SK-N-SH treated with all-trans-retinoic acid at 6 μM for 48 hours (cell line): ENCODE data around the gene TNFRSF17.

Source experiments
- ATAC-seq: fragments of 200-7000 bp; cut with Tn5 transposase; 3 replicates; pipeline ENCODE4 v1.9.1; 2020; ENCODE audit warnings: mild to moderate bottlenecking, moderate library complexity
- ARNTL ChIP-seq: fragments of 450-650 bp; formaldehyde crosslinking; IDR thresholded peaks from 2 replicates; pipeline ENCODE4 v1.5.0; 2020; ENCODE audit warnings: low read depth, mild to moderate bottlenecking, moderate library complexity, borderline replicate concordance
- BACH2 ChIP-seq: fragments of 250-450 bp; sonication (Bioruptor Pico); IDR thresholded peaks from 2 replicates; pipeline ENCODE4 v1.9.0; 2021; ENCODE audit warnings: mild to moderate bottlenecking, borderline replicate concordance
- CSDC2 ChIP-seq: fragments of 250-450 bp; sonication (Bioruptor Pico); IDR thresholded peaks from 2 replicates; pipeline ENCODE4 v1.5.0; 2020; ENCODE audit warnings: mild to moderate bottlenecking, moderate library complexity
- ESRRG ChIP-seq: fragments of 250-450 bp; sonication (Bioruptor Pico); IDR thresholded peaks from 2 replicates; pipeline ENCODE4 v1.6.1; 2021; ENCODE audit warnings: mild to moderate bottlenecking
- GLIS3 ChIP-seq: fragments of 250-450 bp; sonication (Bioruptor Pico); IDR thresholded peaks from 2 replicates; pipeline ENCODE4 v1.5.0; 2020; ENCODE audit warnings: mild to moderate bottlenecking, moderate library complexity
- ISL1 ChIP-seq: fragments of 250-450 bp; sonication (Bioruptor Pico); IDR thresholded peaks from 2 replicates; pipeline ENCODE4 v2.1.2; 2022; ENCODE audit warnings: mild to moderate bottlenecking, moderate library complexity
- OSR1 ChIP-seq: fragments of 250-450 bp; sonication (Bioruptor Pico); IDR thresholded peaks from 2 replicates; pipeline ENCODE4 v1.8.0; 2022; ENCODE audit warnings: moderate library complexity, mild to moderate bottlenecking, inconsistent platforms
- PATZ1 ChIP-seq: fragments of 250-450 bp; sonication (Bioruptor Pico); IDR thresholded peaks from 2 replicates; pipeline ENCODE4 v1.8.0; 2020; ENCODE audit warnings: mild to moderate bottlenecking, moderate library complexity, borderline replicate concordance
- POU6F1 ChIP-seq: fragments of 250-450 bp; sonication (Bioruptor Pico); IDR thresholded peaks from 2 replicates; pipeline ENCODE4 v1.8.0; 2021; ENCODE audit warnings: low read depth, mild to moderate bottlenecking, moderate library complexity, borderline replicate concordance
- PPARA ChIP-seq: fragments of 250-450 bp; sonication (Bioruptor Pico); IDR thresholded peaks from 2 replicates; pipeline ENCODE4 v1.5.0; 2020; ENCODE audit warnings: mild to moderate bottlenecking, borderline replicate concordance
- RARB ChIP-seq: fragments of 250-450 bp; sonication (Bioruptor Pico); IDR thresholded peaks from 2 replicates; pipeline ENCODE4 v1.8.0; 2021; ENCODE audit warnings: mild to moderate bottlenecking, moderate library complexity
- SNAI2 ChIP-seq: fragments of 250-450 bp; sonication (Bioruptor Pico); IDR thresholded peaks from 2 replicates; pipeline ENCODE4 v1.5.0; 2020; ENCODE audit warnings: mild to moderate bottlenecking, moderate library complexity
- TCF4 ChIP-seq: fragments of 250-450 bp; sonication (Bioruptor Pico); IDR thresholded peaks from 2 replicates; pipeline ENCODE4 v1.8.0; 2021; ENCODE audit warnings: mild to moderate bottlenecking, moderate library complexity, borderline replicate concordance
- TOX ChIP-seq: fragments of 250-450 bp; sonication (Bioruptor Pico); IDR thresholded peaks from 2 replicates; pipeline ENCODE4 v1.8.0; 2021; ENCODE audit warnings: mild to moderate bottlenecking, moderate library complexity, borderline replicate concordance
- ZC3H10 ChIP-seq: fragments of 250-450 bp; sonication (Bioruptor Pico); IDR thresholded peaks from 2 replicates; pipeline ENCODE4 v1.5.1; 2021; ENCODE audit warnings: mild to moderate bottlenecking, moderate library complexity
- ZFP3 ChIP-seq: fragments of 250-450 bp; sonication (Bioruptor Pico); IDR thresholded peaks from 2 replicates; pipeline ENCODE4 v1.5.0; 2020; ENCODE audit warnings: mild to moderate bottlenecking, moderate library complexity
- ZFP30 ChIP-seq: fragments of 450-650 bp; formaldehyde crosslinking; IDR thresholded peaks from 2 replicates; pipeline ENCODE4 v1.5.0; 2022; ENCODE audit warnings: mild to moderate bottlenecking, moderate library complexity
- ZNF565 ChIP-seq: fragments of 450-650 bp; formaldehyde crosslinking; conservative IDR thresholded peaks from 2 replicates; pipeline ENCODE4 v1.5.0; 2020; ENCODE audit warnings: low read depth, mild to moderate bottlenecking, moderate library complexity
- ZNF70 ChIP-seq: fragments of 450-650 bp; formaldehyde crosslinking; IDR thresholded peaks from 2 replicates; pipeline ENCODE4 v1.5.0; 2020; ENCODE audit warnings: mild to moderate bottlenecking, moderate library complexity
- ZNF8 ChIP-seq: fragments of 450-650 bp; formaldehyde crosslinking; IDR thresholded peaks from 2 replicates; pipeline ENCODE4 v1.5.0; 2020; ENCODE audit warnings: mild to moderate bottlenecking, moderate library complexity
- TF ChIP-seq, protein P1 (sequence below): fragments of 250-450 bp; sonication (Bioruptor Pico); IDR thresholded peaks from 2 replicates; pipeline ENCODE4 v1.5.0; 2020; ENCODE audit warnings: mild to moderate bottlenecking, moderate library complexity
- TF ChIP-seq, protein P2 (sequence below): fragments of 250-450 bp; sonication (Bioruptor Pico); IDR thresholded peaks from 2 replicates; pipeline ENCODE4 v1.5.1; 2021; ENCODE audit warnings: mild to moderate bottlenecking, moderate library complexity
- TF ChIP-seq, protein P3 (sequence below): fragments of 250-450 bp; sonication (Bioruptor Pico); IDR thresholded peaks from 2 replicates; pipeline ENCODE4 v1.5.1; 2020; ENCODE audit warnings: low read depth, mild to moderate bottlenecking, moderate library complexity

TNFRSF17 gene

GRCh38 chr16:11986521-11987057 lies 21.6 kb downstream of the TNFRSF17 start:
- TF ChIP-seq TCF4 (CRISPR knock-in tag) (no peak), RARB (no peak), PATZ1 (CRISPR knock-in tag) (no peak), ZNF70 (CRISPR knock-in tag) (no peak), ISL1 (CRISPR knock-in tag) (no peak), TOX (no peak), ZNF565 (CRISPR knock-in tag) (no peak), ZC3H10 (CRISPR knock-in tag) (no peak), SNAI2 (CRISPR knock-in tag) (no peak), OSR1 (CRISPR knock-in tag) (no peak), ARNTL (CRISPR knock-in tag) (no peak), ZFP3 (CRISPR knock-in tag) (no peak), GLIS3 (CRISPR knock-in tag) (no peak), ZNF8 (no peak), ZFP30 (CRISPR knock-in tag) (no peak), BACH2 (no peak), CSDC2 (CRISPR knock-in tag) (no peak), POU6F1 (CRISPR knock-in tag) (no peak)
- TF ChIP-seq, protein P1, sequence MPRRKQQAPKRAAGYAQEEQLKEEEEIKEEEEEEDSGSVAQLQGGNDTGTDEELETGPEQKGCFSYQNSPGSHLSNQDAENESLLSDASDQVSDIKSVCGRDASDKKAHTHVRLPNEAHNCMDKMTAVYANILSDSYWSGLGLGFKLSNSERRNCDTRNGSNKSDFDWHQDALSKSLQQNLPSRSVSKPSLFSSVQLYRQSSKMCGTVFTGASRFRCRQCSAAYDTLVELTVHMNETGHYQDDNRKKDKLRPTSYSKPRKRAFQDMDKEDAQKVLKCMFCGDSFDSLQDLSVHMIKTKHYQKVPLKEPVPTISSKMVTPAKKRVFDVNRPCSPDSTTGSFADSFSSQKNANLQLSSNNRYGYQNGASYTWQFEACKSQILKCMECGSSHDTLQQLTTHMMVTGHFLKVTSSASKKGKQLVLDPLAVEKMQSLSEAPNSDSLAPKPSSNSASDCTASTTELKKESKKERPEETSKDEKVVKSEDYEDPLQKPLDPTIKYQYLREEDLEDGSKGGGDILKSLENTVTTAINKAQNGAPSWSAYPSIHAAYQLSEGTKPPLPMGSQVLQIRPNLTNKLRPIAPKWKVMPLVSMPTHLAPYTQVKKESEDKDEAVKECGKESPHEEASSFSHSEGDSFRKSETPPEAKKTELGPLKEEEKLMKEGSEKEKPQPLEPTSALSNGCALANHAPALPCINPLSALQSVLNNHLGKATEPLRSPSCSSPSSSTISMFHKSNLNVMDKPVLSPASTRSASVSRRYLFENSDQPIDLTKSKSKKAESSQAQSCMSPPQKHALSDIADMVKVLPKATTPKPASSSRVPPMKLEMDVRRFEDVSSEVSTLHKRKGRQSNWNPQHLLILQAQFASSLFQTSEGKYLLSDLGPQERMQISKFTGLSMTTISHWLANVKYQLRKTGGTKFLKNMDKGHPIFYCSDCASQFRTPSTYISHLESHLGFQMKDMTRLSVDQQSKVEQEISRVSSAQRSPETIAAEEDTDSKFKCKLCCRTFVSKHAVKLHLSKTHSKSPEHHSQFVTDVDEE (CRISPR knock-in tag), result no peak
- TF ChIP-seq, protein P2, sequence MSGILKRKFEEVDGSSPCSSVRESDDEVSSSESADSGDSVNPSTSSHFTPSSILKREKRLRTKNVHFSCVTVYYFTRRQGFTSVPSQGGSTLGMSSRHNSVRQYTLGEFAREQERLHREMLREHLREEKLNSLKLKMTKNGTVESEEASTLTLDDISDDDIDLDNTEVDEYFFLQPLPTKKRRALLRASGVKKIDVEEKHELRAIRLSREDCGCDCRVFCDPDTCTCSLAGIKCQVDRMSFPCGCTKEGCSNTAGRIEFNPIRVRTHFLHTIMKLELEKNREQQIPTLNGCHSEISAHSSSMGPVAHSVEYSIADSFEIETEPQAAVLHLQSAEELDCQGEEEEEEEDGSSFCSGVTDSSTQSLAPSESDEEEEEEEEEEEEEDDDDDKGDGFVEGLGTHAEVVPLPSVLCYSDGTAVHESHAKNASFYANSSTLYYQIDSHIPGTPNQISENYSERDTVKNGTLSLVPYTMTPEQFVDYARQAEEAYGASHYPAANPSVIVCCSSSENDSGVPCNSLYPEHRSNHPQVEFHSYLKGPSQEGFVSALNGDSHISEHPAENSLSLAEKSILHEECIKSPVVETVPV (CRISPR knock-in tag), result no peak
- TF ChIP-seq, all 23 proteins: peak for 0
- ATAC-seq, result no peak

DNA sequence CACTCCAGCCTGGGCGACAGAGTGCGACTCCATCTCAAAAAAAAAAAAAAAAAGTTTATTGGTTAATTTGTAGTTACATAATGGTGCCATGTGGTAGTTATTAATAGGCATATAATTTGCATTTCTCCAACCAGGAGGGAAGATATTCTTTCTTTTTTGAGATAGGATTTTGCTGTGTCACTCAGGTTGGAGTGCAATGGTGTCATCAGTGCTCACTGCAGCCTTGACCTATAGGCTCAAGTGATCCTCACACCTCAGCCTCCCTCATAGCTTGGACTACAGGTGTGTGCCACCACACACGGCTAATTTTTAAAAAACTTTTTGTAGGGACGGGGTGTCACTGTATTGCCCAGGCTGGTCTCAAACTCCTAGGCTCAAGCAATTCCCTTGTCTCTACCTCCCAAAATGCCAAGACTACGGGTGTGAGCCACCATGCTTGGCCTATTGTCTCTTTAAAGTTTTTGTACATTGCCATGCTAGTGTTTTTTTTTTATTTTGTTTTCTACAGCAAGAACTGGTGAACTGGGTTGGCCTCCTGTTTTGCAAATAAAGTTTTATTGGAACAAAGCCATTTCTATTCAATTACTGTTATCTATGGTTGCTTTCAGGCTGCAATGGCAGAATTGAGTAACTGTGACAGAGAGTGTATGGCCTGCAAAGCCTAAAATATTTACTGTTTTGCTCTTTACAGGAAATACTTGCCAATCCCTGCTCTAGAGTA lies 23.4 kb downstream of the TNFRSF17 start:
- ATAC-seq, result no peak
- TF ChIP-seq PPARA (CRISPR knock-in tag) (no peak), ZNF565 (CRISPR knock-in tag) (no peak), BACH2 (no peak), OSR1 (CRISPR knock-in tag) (no peak), ESRRG (CRISPR knock-in tag) (no peak), ZFP30 (CRISPR knock-in tag) (no peak), ZFP3 (CRISPR knock-in tag) (no peak), RARB (no peak), ARNTL (CRISPR knock-in tag) (no peak), ZNF8 (no peak), TOX (no peak), ZC3H10 (CRISPR knock-in tag) (no peak)
- TF ChIP-seq, protein P1 (CRISPR knock-in tag), result no peak
- TF ChIP-seq, protein P3, sequence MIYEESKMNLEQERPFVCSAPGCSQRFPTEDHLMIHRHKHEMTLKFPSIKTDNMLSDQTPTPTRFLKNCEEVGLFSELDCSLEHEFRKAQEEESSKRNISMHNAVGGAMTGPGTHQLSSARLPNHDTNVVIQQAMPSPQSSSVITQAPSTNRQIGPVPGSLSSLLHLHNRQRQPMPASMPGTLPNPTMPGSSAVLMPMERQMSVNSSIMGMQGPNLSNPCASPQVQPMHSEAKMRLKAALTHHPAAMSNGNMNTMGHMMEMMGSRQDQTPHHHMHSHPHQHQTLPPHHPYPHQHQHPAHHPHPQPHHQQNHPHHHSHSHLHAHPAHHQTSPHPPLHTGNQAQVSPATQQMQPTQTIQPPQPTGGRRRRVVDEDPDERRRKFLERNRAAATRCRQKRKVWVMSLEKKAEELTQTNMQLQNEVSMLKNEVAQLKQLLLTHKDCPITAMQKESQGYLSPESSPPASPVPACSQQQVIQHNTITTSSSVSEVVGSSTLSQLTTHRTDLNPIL (CRISPR knock-in tag), result no peak
